Smooth muscle cell (in vitro differentiated cells): Measurements from ENCODE around the gene MAMDC4. TPM values are rescaled to one million over a fixed set of nuclear protein-coding genes. Genes with fewer than 3 reads are reported as not detected.
A peak's percentile ranks its signal among the peaks of the same experiment; 100 is the strongest.

Experiments used
- DNase-seq: peaks from one replicate; lab custom pipeline; 2025; ENCODE audit not compliant: unreplicated experiment; lab: John Stamatoyannopoulos, UW
- H2AFZ ChIP-seq: fragments of 200-600 bp; sonication (generic); 2 replicates; pipeline ENCODE4 v1.6.0; 2016; ENCODE audit warnings: antibody characterized with exemption, low read depth, mild to moderate bottlenecking
- H3F3A ChIP-seq: fragments of 200-600 bp; sonication (generic); 2 replicates; pipeline ENCODE4 v1.6.0; 2017; ENCODE audit warnings: antibody characterized with exemption, low read depth
- H3K27ac ChIP-seq: fragments of 200-600 bp; sonication (generic); 2 replicates; pipeline ENCODE4 v1.5.1; 2016; ENCODE audit warnings: low read depth, mild to moderate bottlenecking
- H3K27me3 ChIP-seq: fragments of 200-600 bp; sonication (generic); 2 replicates; pipeline ENCODE4 v1.6.1; 2016; ENCODE audit warnings: low read depth, mild to moderate bottlenecking
- H3K36me3 ChIP-seq: fragments of 200-600 bp; sonication (generic); 2 replicates; pipeline ENCODE4 v1.5.1; 2016; ENCODE audit warnings: low read depth
- H3K4me1 ChIP-seq: fragments of 200-600 bp; sonication (generic); 2 replicates; pipeline ENCODE4 v1.5.1; 2016; ENCODE audit warnings: low read depth
- H3K4me2 ChIP-seq: fragments of 200-600 bp; sonication (generic); 2 replicates; pipeline ENCODE4 v1.6.0; 2016; ENCODE audit warnings: mild to moderate bottlenecking
- H3K4me3 ChIP-seq: fragments of 200-600 bp; sonication (generic); 2 replicates; pipeline ENCODE4 v1.5.1; 2016; ENCODE audit warnings: mild to moderate bottlenecking
- H3K79me2 ChIP-seq: fragments of 200-600 bp; sonication (generic); 2 replicates; pipeline ENCODE4 v1.6.0; 2016; ENCODE audit warnings: low read depth, mild to moderate bottlenecking
- H3K9ac ChIP-seq: fragments of 200-600 bp; sonication (generic); 2 replicates; pipeline ENCODE4 v1.6.0; 2016; ENCODE audit warnings: low read depth
- H3K9me3 ChIP-seq: fragments of 200-600 bp; sonication (generic); replicated peaks from 2 replicates; pipeline ENCODE4 v1.5.1; 2016; ENCODE audit warnings: low read depth
- H4K20me1 ChIP-seq: fragments of 200-600 bp; sonication (generic); 2 replicates; pipeline ENCODE4 v1.6.0; 2016; ENCODE audit warnings: low read depth
- CTCF ChIP-seq: fragments of 200-600 bp; sonication (generic); IDR thresholded peaks from 2 replicates; pipeline ENCODE4 v1.5.1; 2017; ENCODE audit warnings: borderline replicate concordance, mild to moderate bottlenecking, antibody characterized with exemption; ENCODE audit not compliant: insufficient read depth, poor library complexity, severe bottlenecking
- WGBS: methylation state at CpG from one replicate; pipeline ENCODE4 v1.1.7; 2016; ENCODE audit warnings: low lambda C conversion rate; 5-methylcytosine and 5-hydroxymethylcytosine counted together
- polyA plus RNA-seq: library from polyadenylated mRNA; unstranded; fragments of >200 nt; fragmentation: Nextera tagmentation; extraction: Ambion mirVana; gene quantifications from 2 replicates; pipeline ENCODE4 v1.2.1, GENCODE V29; 2016
- total RNA-seq: library from RNA; depleted of rRNA; stranded (reverse); fragments of >200 nt; gene quantifications from 2 replicates; pipeline ENCODE4 v1.2.3, GENCODE V29; 2014

Gene MAMDC4
- total and polyA plus RNA-seq, 2 experiments from 2014 or later: 3.8 to 7.5 TPM

GRCh38 chr9:136804509-136805206 is 47.5 kb upstream of the MAMDC4 start:
- DNase-seq: no peak
- Histone ChIP-seq H3K4me2 (no peak overlapping the region), H3K27ac (no peak overlapping the region), H4K20me1 (peaks cover 11% of the 10 kb centered on the region), H3K4me1 (peaks cover 21% of the 10 kb centered on the region), H3K4me3 (no peak overlapping the region), H2AFZ (no peak overlapping the region), H3K79me2 (peaks cover 17% of the 10 kb centered on the region), H3K9me3 (no peaks in the 10 kb centered on the region), H3K36me3 (no peaks in the 10 kb centered on the region), H3K27me3 (no peaks in the 10 kb centered on the region), H3F3A (no peaks in the 10 kb centered on the region), H3K9ac (no peak overlapping the region)
- no peak for TF ChIP-seq CTCF
- 91% methylated on average over 20 of the region's 20 CpGs for WGBS

GRCh38 chr9:136805207-136805740 is 46.9 kb upstream of the MAMDC4 start:
- H3K9ac ChIP-seq: no peak overlapping the region
- H3F3A ChIP-seq: peaks cover 3% of the 10 kb centered on the region
- H3K4me2 ChIP-seq: no peak overlapping the region
- H3K9me3 ChIP-seq: no peaks in the 10 kb centered on the region
- H3K27ac ChIP-seq: no peak overlapping the region
- 87% methylated on average over 12 of the region's 12 CpGs for WGBS
- TF ChIP-seq CTCF: no peak
- H4K20me1 ChIP-seq: peaks cover 17% of the 10 kb centered on the region
- no peak overlapping the region for H2AFZ ChIP-seq
- DNase-seq: no peak
- H3K36me3 ChIP-seq: no peaks in the 10 kb centered on the region
- H3K4me3 ChIP-seq: no peak overlapping the region
- peaks cover 23% of the 10 kb centered on the region for H3K79me2 ChIP-seq
- H3K4me1 ChIP-seq: peaks cover 25% of the 10 kb centered on the region
- no peaks in the 10 kb centered on the region for H3K27me3 ChIP-seq

GRCh38 chr9:136806067-136806466 is 46.1 kb upstream of the MAMDC4 start:
- no peaks in the 10 kb centered on the region for H3K36me3 ChIP-seq
- no peak overlapping the region for H3K4me3 ChIP-seq
- H3K79me2 ChIP-seq: peaks cover 31% of the 10 kb centered on the region
- no peak overlapping the region for H2AFZ ChIP-seq
- no peak overlapping the region for H3K27ac ChIP-seq
- peaks cover 3% of the 10 kb centered on the region for H3F3A ChIP-seq
- H3K9ac ChIP-seq: no peak overlapping the region
- 97% methylated on average over 10 of the region's 10 CpGs for WGBS
- no peak for TF ChIP-seq CTCF
- peaks cover 28% of the 10 kb centered on the region for H3K4me1 ChIP-seq
- H3K9me3 ChIP-seq: no peaks in the 10 kb centered on the region
- no peaks in the 10 kb centered on the region for H3K27me3 ChIP-seq
- peak overlapping the region; percentile 89 for H3K4me2 ChIP-seq
- H4K20me1 ChIP-seq: peaks cover 25% of the 10 kb centered on the region
- no peak for DNase-seq
